Hepatocyte (in vitro differentiated cells): ENCODE measurements around the gene PRR19.

Experiments
- EZH2phosphoT487 ChIP-seq: fragments of 200-600 bp; sonication (generic); IDR thresholded peaks from one replicate; pipeline ENCODE4 v1.6.1; 2018; ENCODE audit warnings: antibody characterized with exemption, mild to moderate bottlenecking, low read depth, moderate library complexity; ENCODE audit not compliant: unreplicated experiment, severe bottlenecking
- TF ChIP-seq, protein P1 (sequence below): fragments of 200-600 bp; sonication (generic); IDR thresholded peaks from 2 replicates; pipeline ENCODE4 v1.5.1; 2016; ENCODE audit warnings: antibody characterized with exemption, mild to moderate bottlenecking; ENCODE audit not compliant: poor library complexity

GRCh38 chr19:42306646-42307045 lies 4.7 kb downstream of the PRR19 start:
- TF ChIP-seq, protein P1, sequence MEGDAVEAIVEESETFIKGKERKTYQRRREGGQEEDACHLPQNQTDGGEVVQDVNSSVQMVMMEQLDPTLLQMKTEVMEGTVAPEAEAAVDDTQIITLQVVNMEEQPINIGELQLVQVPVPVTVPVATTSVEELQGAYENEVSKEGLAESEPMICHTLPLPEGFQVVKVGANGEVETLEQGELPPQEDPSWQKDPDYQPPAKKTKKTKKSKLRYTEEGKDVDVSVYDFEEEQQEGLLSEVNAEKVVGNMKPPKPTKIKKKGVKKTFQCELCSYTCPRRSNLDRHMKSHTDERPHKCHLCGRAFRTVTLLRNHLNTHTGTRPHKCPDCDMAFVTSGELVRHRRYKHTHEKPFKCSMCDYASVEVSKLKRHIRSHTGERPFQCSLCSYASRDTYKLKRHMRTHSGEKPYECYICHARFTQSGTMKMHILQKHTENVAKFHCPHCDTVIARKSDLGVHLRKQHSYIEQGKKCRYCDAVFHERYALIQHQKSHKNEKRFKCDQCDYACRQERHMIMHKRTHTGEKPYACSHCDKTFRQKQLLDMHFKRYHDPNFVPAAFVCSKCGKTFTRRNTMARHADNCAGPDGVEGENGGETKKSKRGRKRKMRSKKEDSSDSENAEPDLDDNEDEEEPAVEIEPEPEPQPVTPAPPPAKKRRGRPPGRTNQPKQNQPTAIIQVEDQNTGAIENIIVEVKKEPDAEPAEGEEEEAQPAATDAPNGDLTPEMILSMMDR, result no peak
- TF ChIP-seq EZH2phosphoT487, result no peak
